Esophagus mucosa (tissue), 1 donor: ENCODE results near the gene ADGRD2. TPM values are rescaled to one million over a fixed set of nuclear protein-coding genes. Genes with fewer than 3 reads are reported as not detected.

Experiments
- ATAC-seq: fragments of 200-7000 bp; cut with Tn5 transposase; one replicate; pipeline ENCODE4 v1.9.1; 2020
- total RNA-seq: library from RNA; stranded (reverse); gene quantifications from one replicate; pipeline ENCODE4 v1.2.4, GENCODE V29; 2023
- donor health status: DM: yes; HTN: yes; CAD: no.

Gene ADGRD2
- total RNA-seq, 1 donor from 2014 or later: 0.08 TPM

DNA sequence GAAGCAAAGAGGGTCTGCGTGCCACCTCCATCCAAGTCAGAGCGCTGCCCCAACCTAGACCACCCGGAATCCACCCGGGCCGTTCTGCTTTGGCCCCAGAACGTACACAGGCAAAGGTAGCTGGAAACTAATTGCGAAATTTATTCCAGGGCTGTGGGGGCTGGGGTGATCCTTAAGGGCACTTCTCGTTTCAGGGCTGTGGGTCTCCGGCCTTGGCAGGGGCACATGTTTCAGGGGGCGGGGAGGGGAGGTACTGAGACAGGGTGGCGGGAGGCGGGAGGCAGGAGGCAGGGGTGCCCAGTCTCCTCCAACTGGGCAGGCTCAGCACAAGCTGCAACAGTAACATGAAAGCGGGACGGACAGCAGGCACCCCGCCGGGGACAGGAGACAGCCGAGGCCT lies 30.9 kb downstream of the ADGRD2 start:
- ATAC-seq: no peak

DNA sequence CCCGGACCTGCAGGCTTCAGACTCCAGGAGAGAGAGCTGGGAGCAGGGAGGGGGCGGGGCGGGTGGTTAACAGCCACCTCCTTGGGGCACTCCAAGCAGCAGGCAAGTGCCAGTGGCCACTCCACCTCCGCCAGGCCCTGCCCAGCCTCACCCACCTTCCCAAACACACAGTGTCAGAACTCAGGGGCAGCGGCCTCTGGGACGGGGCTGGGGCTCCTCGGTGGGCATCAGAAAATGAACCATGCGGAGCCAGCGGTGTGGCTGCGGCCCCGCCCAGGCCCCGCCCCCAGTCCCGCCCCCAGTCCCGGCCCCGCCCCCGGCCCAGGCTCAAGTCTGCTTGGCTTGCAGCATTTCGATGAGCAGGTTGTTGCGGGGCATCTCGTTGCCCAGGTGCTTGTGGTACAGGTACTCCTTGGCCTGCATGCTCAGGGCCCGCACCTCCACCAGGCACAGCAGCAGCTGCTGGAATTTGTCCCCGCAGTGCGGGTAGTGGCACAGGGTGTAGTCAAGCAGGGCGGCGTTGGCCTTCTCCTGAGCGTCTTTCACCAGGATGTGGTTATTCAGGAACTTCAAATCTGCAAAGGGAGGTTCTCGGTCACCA lies 32.3 kb downstream of the ADGRD2 start:
- no peak for ATAC-seq

DNA sequence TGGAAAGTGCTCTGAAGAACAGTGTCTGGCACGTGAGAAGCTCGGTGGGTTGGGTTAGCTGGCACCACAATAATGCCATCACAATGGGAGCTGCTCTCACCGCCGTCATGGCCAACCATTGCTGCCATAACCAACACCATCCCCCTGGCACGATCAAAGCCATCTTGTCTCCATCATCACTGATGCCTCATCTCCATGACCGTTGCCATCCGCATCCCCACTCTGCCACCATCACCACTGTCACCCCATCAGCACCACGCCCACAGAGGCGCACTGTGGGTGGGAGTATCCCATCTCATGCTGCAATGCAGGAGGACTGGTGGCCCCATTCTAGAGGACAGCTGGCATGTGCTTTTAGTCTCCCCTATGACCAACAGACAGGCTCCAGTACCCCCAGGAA lies 33.2 kb downstream of the ADGRD2 start:
- ATAC-seq: no peak

DNA sequence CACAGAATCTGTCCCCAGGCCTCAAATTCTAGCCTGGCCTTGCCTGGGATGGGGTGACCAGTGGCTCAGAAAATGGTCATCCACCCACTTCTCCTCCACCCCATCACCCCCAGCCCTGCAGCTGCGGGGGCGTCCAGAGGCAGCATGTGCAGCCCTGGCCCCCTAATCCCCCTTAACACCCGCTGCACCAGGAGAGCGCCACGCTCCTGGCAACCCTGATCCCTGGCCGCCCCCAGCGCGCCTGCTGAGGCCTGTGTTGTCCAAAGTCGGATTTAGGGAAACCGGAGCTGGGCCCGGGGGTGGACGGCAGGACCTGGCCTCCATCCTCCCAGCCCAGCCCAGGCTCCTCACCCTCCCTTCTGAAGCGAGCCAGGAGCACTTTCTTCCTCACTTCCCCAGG lies 35.0 kb downstream of the ADGRD2 start:
- no peak for ATAC-seq

DNA sequence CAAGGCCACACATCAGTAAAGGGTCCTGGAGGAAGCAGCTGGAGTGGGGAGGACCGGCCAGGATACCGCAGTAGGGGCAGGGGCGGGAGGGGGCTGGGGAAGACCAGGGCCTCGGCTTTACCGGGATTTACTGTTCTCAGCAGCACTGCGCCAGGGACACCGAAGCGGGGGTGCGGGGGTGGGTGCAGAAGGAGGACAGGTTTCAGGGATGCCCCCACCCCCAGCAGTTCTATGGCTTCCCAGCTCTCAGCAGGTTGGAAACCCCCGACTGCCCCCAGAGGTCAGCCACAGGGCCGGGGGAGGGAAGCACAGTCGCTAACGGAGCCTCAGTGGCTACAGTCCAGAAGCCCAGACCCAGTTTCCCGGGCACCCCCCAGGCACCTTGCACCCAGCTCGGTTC lies 35.7 kb downstream of the ADGRD2 start:
- ATAC-seq: no peak

DNA sequence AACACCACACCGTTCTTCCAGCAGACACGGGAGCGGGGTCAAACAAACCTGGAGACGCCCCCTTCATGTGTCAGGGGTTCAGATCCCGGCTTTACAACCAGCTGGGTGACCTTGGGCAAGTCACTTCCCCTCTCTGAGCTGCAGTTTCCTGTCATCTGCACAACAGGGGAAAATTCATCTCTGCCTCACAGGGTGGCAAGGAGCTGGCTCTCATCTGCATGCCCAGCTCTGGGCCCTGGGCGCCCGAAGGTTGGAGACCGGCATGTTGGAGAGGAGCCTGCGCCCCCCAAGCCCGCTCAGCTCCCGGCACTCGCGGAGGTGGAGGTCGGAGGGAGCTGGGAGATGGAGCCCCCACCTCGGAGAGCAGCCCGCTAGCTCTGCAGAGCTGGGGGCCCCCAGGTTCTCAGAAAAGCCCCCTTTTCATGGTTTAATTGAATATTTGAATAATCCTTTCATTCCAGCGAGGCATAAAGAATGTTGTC lies 36.6 kb downstream of the ADGRD2 start:
- no peak for ATAC-seq

DNA sequence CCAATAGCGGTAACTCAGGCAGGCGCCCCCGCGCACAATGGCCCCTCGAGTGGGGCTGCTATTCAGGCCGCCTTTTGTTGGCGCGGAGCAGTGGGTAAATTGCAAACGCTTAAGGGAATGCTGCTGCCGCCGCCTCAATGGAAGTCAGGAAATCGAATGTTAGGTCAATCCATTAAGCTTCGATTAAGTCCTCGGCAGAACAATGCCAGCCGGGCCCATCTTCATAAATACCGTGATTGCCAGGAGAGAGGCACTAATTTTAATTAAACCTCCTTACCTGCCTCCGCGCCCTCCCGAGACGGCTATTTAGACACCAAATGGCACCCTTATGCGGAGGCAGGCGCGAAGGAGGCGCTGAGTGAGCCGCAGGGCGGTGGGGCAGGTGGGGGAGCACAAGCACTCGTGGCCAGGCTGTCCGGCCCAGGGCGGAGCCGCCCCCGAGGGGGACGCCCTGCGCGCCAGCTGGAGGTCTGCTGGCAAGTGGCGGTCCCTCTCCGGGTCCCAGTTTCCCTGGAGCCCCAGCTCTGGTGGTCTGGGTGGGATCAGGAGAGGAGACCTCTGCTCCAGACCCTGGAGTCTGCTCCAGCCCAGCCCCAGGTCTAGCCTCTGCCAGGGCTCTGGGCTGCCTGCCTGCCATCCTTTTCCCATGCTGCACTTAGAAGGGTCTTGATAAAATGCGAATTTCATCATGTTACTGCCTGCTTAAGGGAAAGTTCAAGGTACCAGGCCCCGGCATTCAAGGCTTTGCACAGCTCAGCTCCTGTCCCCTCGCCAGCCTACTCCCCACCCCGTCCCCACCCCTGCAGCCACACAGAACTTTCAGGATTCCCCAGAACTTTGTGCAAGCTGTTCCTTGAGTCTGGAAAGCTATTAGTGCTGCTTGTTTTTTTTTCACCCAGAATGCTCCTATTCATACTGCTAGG lies 37.3 kb downstream of the ADGRD2 start:
- ATAC-seq: no peak

DNA sequence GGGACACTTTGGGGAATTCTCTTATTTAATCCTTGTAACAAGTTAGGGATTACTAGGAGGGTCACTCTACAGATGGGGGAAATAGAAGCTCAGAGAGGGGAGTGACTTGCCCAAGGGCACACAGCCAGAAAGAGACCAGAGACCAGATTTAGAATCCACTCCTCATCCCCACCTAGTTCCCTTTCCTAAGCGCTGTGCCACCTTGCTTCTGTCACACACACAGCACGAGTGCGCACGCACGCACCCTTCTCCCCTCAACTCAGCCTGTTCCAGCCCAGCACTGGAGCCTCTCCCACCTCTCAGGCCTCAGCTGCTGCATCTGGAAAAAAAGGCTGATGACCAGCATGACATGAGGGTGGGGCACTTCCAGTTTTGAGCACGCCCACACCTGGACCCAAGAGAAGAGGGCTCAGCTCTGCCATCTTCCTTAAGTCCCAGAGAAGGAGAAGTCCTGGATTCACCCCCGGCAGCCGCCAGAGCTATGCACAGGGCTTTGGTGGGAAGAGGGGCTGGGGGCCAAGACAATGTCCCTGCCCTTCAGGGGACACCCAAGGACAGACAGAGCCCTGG lies 38.5 kb downstream of the ADGRD2 start:
- ATAC-seq: no peak

DNA sequence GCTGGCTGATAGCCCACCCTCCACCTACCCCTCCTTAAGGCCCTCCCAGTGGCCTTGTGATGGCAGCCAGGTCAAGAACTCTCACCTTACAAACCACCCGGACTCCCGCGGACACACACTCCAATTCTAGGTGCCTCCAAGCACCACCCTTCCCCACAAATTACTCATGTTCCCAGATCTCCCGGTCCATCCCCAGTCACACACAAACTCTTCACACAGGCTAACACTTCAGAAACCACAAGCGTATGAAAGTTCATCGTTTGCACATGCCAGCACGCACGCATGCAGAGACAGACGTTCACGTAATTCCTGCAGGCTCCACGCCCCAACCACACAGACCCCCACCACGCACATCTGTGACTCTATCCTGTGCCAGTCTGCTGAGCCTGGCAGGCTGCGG lies 39.0 kb downstream of the ADGRD2 start:
- no peak for ATAC-seq

DNA sequence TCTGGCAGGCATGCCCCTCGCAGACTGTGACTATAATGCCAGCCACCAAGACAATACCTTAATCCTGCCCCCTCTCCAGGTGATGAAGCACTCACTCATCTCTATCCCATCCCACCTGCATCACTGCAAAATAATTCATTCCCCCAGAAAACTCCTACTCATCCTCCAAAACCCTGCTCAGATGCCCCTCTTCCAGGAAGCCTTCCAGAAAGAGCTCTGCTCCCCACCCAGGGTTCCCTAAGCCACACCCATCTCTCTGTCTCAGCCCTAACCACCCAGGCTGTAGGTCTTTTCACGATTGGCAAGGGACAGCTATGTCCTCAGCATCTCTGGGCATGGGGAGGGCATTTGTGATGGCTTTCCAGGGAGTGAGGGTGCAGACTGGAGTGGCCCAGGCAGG lies 39.8 kb downstream of the ADGRD2 start:
- no peak for ATAC-seq

DNA sequence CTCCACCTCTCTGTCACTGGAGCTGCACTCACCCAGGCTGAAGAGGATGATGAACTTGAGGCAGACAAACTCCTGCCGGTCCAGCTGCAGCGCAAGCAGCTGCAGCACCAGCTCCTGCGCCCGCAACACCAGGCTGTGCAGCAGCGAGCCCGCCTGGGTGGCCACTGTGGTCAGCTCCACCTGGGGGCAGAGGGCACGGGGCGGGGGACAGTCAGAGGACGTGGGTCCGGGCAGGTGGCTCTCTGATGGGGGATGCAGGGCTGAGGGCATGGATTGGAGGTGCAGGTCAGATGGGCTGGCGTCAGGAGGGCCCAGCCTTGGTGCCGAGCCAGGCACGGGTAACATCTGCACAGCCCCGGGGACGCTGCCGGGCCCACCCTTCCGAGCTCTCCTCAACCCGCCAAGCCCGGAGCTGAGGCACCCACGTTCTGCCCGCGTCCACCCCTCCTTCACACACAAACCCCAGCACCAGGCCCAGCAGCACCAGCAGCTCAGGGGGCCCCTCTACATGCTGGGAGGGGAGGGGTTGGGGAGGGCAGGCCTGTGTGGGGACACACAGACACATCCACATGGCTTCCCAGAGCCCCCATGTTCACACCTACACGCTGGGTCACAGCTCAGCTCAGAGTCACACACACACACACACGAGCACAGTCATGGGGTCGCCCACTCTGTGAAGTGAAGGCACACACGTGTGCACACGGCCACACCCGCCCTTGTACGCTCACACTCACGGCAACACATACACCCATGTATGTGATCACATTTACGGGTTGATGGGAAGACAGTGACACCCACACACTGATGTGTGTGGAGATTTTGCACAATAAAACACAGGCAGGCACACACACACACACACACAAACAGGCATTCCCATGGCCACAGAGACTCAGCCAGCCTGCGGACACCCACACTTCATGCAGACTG lies 41.1 kb downstream of the ADGRD2 start:
- no peak for ATAC-seq

DNA sequence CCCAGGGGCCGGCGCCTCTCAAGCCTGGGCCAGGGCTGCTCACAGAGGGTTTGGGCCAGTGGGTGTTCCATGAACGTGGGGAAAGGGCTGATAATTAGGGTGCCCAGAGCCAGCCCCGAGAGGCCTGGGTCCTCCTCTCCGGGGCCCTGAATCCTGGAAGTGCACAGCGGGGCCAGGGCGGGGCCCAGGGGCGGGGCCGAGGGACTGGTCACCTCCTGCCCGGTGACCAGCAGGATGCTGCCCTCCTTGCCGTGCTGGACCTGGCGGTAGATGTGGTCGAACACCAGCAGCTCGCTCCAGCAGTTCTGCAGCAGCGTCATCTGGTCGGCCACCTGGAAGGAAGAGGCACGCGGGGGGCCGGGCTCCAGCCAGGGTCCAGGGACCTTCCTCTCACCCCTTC lies 42.6 kb downstream of the ADGRD2 start:
- no peak for ATAC-seq

DNA sequence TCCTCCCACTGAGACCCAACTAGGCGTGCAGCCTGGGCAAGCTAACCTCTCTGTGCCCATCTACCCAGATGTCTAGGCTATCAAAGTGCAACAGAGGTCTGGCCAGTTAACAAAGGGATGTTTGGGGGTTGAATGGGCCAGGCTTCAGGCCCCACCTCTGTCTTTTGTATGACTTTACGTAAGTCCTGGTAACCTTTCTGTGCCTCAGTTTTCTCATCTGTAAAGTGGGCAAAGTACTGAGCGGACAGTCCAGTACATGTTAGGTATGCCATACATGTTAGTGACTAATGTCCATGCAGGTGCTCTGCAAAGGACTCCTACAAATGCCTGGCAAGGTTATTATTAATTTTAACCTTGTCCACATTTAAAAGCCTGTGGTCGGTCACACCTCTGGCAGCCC lies 43.0 kb downstream of the ADGRD2 start:
- no peak for ATAC-seq

DNA sequence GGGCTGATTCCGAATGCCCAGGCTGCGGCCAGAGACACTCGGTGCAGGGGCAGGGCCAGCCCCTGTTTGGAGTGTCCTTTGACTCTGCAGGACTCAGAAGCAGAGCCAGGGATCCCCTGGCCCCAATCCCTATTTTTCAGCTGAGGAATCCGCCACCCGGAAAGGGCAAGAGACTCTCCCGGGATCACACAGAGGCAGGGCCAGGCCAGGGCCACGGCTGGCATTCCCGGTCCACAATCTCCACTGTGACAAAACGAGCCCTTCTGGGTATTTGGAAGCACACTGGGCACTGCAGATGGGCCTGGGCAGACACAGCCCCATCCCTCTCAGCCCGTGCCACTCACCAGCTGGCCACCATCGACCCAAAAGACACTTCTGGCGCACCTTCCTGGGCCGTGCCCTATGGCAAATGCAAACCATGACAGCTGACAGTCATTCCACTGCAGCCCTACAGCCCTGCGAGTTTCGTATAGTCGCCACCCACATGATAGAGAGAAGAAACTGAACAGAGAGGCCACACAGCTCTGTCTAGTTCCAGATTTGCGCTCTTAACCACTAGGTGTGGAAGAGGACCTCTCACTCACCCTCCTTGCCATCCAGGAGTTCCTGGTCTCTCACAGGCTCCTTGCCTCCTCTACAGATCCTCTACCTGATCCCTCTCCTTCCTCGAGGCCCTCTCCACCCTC lies 43.7 kb downstream of the ADGRD2 start:
- ATAC-seq: no peak

DNA sequence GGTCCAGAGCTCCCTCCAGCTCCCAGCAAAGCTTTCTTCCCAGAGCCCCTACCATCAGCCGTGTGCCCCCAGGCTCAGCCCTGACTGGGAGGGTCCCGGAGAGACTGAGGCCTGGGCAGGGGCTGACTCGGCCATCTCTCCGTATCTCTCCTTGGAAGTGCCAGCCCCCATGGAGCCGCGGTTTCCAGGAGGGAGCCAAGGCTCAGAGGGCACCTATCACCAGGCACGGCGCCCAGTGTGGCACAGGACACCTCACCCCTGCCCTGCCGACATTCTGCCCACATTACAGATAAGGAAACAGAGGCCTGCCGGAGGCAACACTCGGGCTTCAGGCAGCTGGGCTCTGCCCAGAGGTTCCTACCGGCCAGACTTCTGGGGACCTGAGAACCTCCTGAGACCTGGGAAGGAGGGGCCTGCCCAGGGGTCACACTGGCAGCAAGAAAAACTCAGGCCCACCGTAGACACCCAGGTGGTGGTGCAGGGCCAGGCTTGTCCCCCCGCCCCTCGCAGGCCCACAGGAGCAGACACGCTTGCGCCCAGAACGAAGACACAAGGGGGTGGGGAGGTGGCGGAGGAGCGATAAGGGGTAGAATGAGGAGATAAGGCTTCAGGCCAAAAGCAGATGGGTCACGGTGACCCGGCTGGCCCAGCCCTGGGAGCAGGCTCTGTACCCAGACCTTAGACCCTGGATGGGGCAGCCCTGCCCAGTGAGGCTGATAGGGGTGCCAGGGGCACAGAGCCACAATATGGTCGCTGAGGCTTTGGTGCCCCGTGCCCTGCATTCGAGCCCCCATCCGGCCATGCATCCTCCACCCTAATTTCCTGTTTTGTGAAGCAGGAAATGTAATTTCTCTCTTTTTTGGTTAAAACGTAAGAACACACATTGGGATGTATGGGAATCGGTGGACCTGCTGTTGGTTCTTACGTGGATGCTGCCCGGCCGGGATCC lies 45.1 kb downstream of the ADGRD2 start:
- no peak for ATAC-seq

DNA sequence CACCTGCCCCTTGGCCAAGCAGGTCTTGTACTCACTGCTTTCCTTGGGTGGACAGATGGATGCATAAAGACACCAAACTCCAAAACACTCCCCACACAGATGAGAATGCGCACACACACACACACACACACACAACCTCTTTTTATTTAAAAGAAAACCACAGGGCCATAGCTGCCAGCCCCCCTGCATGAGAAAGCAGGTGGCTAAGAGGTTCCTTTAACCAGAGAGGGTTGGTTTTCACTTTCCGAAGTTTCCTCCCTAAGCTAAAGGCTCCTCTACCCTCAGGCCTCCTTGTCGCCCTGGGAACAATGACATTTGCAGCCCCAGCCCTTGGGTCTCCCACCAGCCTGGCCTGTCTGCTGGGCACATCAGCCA lies 45.8 kb downstream of the ADGRD2 start:
- ATAC-seq: no peak

DNA sequence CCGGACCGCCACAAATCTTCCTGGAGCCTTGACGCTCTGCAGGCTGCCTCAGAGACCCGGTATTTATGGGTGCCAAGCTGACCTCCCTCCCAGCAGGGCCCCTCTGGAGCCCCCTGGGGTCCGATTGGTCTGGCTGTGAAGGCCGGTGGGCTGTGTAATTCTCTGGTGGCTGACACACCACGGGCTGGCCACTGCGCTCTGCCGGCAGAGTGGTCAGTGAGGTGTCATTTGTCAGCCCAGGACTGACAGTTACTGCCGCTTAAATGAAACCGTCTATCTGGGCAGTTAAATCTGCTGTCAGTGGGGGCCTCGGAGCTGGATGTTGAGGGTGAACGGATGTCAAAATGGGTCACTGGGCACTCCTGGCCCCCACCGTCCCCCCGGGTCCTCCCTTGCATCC lies 46.2 kb downstream of the ADGRD2 start:
- ATAC-seq: no peak

DNA sequence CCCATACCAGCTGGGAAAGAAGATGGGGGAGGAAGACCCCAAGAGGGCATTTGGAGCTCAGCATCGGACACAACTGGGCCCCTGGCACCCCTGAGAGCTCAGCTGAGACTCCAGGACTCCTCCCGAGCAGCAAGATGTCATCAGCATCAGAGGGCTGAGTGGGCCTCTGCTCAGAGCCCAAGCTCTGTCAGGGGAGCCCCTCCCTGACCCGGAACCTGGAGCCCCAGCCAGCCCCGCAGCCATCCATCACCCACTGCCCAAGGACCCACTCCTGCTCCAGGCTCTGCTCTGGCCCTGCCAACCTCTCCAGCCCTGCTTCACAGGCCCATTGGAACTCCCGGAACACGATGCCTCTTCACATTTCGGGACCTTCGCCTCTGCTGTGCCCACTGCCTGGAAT lies 47.2 kb downstream of the ADGRD2 start:
- no peak for ATAC-seq

DNA sequence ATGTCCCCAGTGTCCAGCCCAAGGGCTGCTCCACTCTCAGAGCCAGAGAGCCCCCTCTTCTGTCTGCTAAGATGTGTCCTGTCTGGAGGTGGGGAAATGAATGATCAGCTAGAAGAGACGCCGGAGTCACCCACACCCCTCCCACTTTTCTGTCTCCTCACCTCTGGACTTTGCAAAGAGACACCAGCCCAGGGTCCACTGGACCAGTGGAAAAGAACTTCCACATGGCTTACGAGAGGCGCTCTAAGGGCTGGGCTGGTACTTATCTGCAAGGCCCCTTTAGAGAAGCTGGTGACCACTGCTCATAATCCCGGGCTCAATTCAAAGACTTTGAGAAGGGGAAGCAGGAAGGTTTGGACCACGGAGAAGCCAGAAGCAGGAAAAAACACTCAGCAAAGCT lies 47.8 kb downstream of the ADGRD2 start:
- no peak for ATAC-seq

DNA sequence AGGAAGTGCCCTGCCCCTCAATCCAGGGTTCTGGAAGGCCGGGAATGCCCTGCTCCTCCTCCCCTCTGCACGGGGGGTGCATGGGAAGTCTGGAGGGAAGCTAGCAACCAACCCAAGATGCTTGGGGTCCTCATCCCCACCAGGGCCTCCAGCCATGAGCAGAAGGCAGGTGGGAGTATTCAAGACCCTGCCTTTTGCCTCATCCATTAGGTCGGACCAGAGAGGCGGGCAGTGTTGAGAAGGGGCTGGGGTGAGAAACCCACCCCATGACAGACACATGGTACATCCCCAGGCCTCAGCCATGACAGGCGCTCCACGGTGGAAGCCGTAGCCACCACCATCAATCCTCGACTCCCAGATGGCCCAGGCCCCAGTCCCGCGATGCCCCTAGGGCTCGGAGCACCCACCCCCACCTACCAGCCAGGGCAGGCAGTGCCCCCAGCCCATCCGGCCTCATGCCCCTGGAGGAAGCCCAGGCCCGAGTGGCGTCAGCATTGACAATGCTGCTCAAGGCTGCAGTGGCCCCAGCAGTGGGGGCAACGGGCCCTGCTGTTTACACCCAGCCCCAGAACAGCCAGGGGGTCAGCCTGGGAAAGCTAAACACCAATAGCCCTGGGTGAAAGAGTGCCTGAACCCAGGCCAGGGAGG lies 48.4 kb downstream of the ADGRD2 start:
- no peak for ATAC-seq
